Measurements from ENCODE around the gene PDP2.

DNA sequence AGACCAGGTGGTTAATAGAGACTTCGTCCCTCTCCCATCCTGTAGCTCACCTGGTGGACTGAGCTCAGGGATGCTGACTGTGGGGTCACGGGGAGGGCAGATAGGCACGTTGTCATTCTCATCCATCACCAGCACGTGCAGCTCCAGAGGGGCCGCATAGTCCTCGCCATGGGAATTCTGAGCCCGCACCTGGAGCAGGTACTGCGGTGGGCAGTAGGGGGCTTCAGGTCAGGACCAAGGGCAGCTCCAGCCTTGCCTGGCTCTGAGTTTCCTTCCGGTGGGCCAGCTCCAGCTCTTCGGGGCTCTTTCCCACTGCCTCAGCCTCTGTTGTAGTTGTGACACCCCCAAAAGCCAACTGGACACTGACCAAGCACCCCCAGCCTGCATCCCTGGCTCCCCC is 32.8 kb downstream of the PDP2 start:
- TF ChIP-seq, protein P1, sequence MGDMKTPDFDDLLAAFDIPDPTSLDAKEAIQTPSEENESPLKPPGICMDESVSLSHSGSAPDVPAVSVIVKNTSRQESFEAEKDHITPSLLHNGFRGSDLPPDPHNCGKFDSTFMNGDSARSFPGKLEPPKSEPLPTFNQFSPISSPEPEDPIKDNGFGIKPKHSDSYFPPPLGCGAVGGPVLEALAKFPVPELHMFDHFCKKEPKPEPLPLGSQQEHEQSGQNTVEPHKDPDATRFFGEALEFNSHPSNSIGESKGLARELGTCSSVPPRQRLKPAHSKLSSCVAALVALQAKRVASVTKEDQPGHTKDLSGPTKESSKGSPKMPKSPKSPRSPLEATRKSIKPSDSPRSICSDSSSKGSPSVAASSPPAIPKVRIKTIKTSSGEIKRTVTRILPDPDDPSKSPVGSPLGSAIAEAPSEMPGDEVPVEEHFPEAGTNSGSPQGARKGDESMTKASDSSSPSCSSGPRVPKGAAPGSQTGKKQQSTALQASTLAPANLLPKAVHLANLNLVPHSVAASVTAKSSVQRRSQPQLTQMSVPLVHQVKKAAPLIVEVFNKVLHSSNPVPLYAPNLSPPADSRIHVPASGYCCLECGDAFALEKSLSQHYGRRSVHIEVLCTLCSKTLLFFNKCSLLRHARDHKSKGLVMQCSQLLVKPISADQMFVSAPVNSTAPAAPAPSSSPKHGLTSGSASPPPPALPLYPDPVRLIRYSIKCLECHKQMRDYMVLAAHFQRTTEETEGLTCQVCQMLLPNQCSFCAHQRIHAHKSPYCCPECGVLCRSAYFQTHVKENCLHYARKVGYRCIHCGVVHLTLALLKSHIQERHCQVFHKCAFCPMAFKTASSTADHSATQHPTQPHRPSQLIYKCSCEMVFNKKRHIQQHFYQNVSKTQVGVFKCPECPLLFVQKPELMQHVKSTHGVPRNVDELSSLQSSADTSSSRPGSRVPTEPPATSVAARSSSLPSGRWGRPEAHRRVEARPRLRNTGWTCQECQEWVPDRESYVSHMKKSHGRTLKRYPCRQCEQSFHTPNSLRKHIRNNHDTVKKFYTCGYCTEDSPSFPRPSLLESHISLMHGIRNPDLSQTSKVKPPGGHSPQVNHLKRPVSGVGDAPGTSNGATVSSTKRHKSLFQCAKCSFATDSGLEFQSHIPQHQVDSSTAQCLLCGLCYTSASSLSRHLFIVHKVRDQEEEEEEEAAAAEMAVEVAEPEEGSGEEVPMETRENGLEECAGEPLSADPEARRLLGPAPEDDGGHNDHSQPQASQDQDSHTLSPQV (IDR thresholded peaks at IDR 0.05): no peak
- TF ChIP-seq NR3C1 (CRISPR knock-in tag; IDR thresholded peaks at IDR 0.05): no peak
- TF ChIP-seq, protein P2, sequence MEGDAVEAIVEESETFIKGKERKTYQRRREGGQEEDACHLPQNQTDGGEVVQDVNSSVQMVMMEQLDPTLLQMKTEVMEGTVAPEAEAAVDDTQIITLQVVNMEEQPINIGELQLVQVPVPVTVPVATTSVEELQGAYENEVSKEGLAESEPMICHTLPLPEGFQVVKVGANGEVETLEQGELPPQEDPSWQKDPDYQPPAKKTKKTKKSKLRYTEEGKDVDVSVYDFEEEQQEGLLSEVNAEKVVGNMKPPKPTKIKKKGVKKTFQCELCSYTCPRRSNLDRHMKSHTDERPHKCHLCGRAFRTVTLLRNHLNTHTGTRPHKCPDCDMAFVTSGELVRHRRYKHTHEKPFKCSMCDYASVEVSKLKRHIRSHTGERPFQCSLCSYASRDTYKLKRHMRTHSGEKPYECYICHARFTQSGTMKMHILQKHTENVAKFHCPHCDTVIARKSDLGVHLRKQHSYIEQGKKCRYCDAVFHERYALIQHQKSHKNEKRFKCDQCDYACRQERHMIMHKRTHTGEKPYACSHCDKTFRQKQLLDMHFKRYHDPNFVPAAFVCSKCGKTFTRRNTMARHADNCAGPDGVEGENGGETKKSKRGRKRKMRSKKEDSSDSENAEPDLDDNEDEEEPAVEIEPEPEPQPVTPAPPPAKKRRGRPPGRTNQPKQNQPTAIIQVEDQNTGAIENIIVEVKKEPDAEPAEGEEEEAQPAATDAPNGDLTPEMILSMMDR (IDR thresholded peaks at IDR 0.05 in 2 of 3, conservative IDR thresholded peaks at IDR 0.05 in 1 of 3; ENCODE audit: insufficient read depth in 2 of 3, low read depth in 1 of 3, low read length in 3 of 3): no peak
- TF ChIP-seq, protein P3, sequence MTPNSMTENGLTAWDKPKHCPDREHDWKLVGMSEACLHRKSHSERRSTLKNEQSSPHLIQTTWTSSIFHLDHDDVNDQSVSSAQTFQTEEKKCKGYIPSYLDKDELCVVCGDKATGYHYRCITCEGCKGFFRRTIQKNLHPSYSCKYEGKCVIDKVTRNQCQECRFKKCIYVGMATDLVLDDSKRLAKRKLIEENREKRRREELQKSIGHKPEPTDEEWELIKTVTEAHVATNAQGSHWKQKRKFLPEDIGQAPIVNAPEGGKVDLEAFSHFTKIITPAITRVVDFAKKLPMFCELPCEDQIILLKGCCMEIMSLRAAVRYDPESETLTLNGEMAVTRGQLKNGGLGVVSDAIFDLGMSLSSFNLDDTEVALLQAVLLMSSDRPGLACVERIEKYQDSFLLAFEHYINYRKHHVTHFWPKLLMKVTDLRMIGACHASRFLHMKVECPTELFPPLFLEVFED (CRISPR knock-in tag; conservative IDR thresholded peaks at IDR 0.05): no peak
- no peak for TF ChIP-seq NR4A1 (CRISPR knock-in tag; IDR thresholded peaks at IDR 0.05)
- TF ChIP-seq NR4A1 (tag; IDR thresholded peaks at IDR 0.05): no peak
- no peak for TF ChIP-seq ZNF583 (CRISPR knock-in tag; IDR thresholded peaks at IDR 0.05)
- no peak for TF ChIP-seq EP300 (IDR thresholded peaks at IDR 0.05; ENCODE audit: low read length)
- TF ChIP-seq, protein P4, sequence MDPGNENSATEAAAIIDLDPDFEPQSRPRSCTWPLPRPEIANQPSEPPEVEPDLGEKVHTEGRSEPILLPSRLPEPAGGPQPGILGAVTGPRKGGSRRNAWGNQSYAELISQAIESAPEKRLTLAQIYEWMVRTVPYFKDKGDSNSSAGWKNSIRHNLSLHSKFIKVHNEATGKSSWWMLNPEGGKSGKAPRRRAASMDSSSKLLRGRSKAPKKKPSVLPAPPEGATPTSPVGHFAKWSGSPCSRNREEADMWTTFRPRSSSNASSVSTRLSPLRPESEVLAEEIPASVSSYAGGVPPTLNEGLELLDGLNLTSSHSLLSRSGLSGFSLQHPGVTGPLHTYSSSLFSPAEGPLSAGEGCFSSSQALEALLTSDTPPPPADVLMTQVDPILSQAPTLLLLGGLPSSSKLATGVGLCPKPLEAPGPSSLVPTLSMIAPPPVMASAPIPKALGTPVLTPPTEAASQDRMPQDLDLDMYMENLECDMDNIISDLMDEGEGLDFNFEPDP (CRISPR knock-in tag; IDR thresholded peaks at IDR 0.05): no peak
- TF ChIP-seq, protein P5, sequence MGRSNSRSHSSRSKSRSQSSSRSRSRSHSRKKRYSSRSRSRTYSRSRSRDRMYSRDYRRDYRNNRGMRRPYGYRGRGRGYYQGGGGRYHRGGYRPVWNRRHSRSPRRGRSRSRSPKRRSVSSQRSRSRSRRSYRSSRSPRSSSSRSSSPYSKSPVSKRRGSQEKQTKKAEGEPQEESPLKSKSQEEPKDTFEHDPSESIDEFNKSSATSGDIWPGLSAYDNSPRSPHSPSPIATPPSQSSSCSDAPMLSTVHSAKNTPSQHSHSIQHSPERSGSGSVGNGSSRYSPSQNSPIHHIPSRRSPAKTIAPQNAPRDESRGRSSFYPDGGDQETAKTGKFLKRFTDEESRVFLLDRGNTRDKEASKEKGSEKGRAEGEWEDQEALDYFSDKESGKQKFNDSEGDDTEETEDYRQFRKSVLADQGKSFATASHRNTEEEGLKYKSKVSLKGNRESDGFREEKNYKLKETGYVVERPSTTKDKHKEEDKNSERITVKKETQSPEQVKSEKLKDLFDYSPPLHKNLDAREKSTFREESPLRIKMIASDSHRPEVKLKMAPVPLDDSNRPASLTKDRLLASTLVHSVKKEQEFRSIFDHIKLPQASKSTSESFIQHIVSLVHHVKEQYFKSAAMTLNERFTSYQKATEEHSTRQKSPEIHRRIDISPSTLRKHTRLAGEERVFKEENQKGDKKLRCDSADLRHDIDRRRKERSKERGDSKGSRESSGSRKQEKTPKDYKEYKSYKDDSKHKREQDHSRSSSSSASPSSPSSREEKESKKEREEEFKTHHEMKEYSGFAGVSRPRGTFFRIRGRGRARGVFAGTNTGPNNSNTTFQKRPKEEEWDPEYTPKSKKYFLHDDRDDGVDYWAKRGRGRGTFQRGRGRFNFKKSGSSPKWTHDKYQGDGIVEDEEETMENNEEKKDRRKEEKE (IDR thresholded peaks at IDR 0.05; ENCODE audit: borderline replicate concordance in 1 of 2, control insufficient read depth in 1 of 2, low read depth in 2 of 2, low read length in 1 of 2): no peak
- TF ChIP-seq, protein P6, sequence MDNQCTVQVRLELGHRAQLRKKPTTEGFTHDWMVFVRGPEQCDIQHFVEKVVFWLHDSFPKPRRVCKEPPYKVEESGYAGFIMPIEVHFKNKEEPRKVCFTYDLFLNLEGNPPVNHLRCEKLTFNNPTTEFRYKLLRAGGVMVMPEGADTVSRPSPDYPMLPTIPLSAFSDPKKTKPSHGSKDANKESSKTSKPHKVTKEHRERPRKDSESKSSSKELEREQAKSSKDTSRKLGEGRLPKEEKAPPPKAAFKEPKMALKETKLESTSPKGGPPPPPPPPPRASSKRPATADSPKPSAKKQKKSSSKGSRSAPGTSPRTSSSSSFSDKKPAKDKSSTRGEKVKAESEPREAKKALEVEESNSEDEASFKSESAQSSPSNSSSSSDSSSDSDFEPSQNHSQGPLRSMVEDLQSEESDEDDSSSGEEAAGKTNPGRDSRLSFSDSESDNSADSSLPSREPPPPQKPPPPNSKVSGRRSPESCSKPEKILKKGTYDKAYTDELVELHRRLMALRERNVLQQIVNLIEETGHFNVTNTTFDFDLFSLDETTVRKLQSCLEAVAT (IDR thresholded peaks at IDR 0.05): no peak
- no peak for TF ChIP-seq MED1 (CRISPR knock-in tag; IDR thresholded peaks at IDR 0.05; ENCODE audit: borderline replicate concordance)
- no peak for TF ChIP-seq EZH2 (IDR thresholded peaks at IDR 0.05; ENCODE audit: borderline replicate concordance, low read depth, low read length)
- TF ChIP-seq ZNF12 (CRISPR knock-in tag; IDR thresholded peaks at IDR 0.05): no peak
- TF ChIP-seq, protein P7, sequence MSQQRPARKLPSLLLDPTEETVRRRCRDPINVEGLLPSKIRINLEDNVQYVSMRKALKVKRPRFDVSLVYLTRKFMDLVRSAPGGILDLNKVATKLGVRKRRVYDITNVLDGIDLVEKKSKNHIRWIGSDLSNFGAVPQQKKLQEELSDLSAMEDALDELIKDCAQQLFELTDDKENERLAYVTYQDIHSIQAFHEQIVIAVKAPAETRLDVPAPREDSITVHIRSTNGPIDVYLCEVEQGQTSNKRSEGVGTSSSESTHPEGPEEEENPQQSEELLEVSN (IDR thresholded peaks at IDR 0.05; ENCODE audit: borderline replicate concordance in 1 of 2, extremely low read depth in 1 of 2, insufficient read depth in 1 of 2, insufficient read length in 1 of 2, low read depth in 1 of 2, low read length in 1 of 2, poor library complexity in 1 of 2, severe bottlenecking in 1 of 2): no peak

Measured in K562 (cell line).